Stomach (tissue), 4 donors: ENCODE results near the gene VGLL4.

Source experiments
- CTCF ChIP-seq, 7 experiments: fragments of 450-650 bp in 4 of 7; fragments of 200-600 bp in 3 of 7; sonication (generic) in 3 of 7; IDR thresholded peaks; one replicate each; pipeline ENCODE4 v1.5.1; 2016 to 2019; ENCODE audit warnings: antibody characterized with exemption in 7 of 7, control low read depth in 2 of 7, mild to moderate bottlenecking in 1 of 7
- EP300 ChIP-seq: sonication (generic); formaldehyde crosslinking; IDR thresholded peaks from one replicate; pipeline ENCODE4 v1.6.1; 2017; ENCODE audit warnings: antibody characterized with exemption
- POLR2A ChIP-seq, 4 donors: fragments of 450-650 bp; IDR thresholded peaks; one replicate each; pipeline ENCODE4 v1.6.1; 2016; ENCODE audit warnings: antibody characterized with exemption in 4 of 4, control low read depth in 2 of 4, mild to moderate bottlenecking in 1 of 4, moderate library complexity in 1 of 4

GRCh38 chr3:11536936-11537612, 106.6 kb downstream of the VGLL4 start:
- TF ChIP-seq EP300 (no peak), CTCF (IDR thresholded peaks at IDR 0.05) (no peak), POLR2A (IDR thresholded peaks at IDR 0.05) (no peak)
